SIG-M5 (cell line): ENCODE data around the gene MEMO1.
"Not testable (repeated sequence)": the region's sequence is repeated elsewhere in the genome, so short reads cannot be mapped to it uniquely, and the experiment has no call there.

Experiments used
- DNase-seq: peaks from one replicate; lab custom pipeline; 2025; lab: John Stamatoyannopoulos, UW

Gene MEMO1

DNA sequence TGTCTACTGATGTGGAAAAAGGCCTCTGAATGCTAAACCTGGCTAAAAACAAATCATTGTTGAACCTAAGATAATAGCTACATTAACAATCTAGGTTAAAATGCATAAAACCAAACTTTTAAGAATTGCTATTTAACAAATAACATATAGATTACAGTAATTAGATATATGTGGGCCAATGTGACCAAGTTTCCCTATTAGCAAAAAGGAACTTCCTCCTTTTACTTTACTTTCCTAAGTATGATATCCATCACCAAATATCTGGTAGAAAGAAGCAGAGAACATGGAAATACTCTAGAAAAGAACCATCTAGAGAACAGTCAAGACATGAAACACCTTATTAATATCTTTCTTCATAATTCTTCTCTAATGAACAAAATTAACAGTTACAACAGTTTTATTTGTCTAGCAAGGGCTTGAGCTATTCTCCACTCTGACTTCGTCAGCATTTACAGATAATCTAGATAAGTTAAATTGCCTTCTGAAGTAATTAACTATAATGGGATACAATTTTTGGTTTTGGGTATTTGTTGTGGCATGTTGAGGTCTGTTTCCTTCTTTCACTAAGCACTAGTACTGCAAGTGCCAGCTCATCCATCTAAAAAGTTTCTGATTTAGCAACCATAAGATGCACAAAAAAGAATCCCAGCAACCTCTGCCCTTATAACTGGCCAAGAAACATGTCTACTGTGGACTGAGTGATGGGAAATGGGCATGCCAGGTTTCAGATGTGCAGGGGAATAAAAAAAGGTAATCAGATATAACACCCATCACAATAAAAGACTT lies 53.3 kb downstream of the MEMO1 start:
- no peak for DNase-seq

DNA sequence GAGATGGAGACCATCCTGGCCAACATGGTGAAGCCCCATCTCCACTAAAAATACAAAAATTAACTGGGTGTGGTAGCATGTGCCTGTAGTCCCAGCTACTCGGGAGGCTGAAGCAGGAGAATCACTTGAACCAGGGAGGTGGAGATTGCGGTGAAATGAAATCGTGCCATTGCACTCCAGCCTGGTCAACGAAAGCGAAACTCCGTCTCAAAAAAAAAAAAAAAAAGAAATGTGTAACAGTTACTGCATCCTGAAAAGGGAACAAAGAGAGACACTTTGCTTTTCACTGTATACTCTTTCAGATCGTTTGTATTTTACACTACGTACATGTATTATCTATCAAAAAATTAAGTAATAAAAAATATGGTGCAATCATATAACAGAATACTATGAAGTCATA lies 53.9 kb downstream of the MEMO1 start:
- not testable (repeated sequence) for DNase-seq

DNA sequence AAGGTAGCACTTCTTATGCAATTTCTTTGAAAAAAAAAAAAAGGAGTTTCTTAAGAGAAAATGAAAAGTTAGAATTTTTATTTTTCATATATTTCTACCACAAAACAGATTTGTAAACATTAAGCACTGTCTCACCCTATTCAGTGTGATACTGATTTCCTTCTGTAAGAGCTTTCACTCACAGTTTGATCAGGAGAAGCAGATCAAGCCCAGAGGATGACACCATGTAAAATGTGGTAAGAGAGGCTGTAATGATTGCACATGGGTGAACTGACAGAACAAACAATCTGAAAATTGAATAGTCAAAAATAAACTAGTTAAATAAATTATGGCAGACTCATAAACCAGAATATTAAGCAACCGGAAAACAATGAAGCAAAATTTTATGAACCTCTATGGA lies 54.5 kb downstream of the MEMO1 start:
- no peak for DNase-seq

DNA sequence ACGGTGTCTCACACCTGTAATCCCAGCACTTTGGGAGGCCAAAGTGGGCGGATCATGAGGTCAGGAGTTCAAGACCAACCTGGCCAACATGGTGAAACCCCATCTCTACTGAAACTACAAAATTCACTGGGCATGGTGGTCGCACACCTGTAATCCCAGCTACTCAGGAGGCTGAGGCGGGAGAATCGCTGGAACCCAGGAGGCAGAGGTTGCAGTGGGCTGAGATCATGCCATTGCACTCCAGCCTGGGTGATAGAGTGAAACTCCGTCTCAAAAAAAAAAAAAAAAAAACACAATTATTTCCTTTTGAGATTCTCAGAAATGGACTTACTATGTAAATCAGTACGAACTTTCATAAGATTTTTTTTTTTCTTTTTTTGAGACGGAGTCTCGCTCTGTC lies 57.7 kb downstream of the MEMO1 start:
- not testable (repeated sequence) for DNase-seq

DNA sequence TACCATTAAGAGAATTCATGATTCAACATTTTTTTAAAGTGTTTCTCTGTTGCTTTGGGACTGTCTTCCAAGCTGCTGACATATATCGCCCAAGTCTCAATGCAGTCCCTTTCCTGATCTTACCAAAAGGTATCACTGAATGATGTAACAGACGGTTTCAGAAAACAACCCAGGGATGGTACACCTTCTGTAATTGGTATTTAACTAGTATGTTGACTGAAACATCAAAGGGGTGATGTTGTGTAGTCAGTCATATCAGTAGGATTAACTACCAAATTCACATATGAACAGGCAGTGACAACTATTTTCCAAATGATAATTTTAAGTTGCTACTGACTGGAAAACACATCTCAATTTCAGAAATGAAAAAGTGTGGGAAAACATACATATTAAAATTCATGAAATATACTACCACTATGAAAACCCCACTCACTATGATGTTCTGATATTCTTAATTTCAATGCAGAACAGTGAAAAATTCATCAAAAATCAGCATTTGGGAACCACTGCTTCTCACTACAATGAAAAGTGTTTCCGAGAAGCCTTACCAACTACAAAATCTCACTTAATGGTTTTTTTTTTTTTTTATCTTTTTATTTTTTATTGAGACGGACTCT lies 59.8 kb downstream of the MEMO1 start:
- no peak for DNase-seq

DNA sequence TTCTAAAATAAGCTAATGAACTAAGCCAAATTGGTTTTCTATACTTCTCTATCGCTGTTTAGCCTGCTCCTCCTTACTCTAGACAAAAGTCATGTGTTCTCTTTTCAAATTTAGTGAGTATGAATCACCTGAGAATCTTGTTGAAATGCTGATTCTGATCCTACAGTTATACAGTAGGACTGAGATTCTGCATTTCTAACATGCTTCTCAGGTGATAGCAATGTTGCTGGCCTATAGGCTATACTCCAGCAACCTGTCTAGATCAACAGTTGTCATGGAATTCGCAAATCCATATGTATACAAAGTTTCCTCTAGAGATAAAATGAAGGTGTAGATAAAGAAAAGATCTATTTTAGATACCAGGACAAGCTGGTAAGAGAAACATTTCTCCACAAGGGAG lies 62.9 kb downstream of the MEMO1 start:
- no peak for DNase-seq

DNA sequence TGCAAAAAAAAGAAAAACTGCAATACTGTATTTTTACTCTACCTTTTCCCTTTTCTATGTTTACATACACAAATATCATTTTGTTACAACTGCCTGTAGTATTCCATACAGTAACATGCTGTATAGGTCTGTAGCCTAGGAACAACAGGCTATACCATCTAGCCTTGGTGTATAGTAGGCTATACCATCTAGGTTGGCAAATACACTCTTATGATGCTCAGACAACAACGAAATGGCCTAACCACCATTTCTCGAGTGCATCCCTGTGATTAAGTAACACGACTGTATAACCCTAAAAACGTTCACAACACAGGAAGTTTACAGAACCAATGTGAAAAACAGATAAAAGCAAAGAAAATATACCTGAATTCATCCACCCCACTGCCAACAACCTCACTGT lies 64.0 kb downstream of the MEMO1 start:
- no peak for DNase-seq

DNA sequence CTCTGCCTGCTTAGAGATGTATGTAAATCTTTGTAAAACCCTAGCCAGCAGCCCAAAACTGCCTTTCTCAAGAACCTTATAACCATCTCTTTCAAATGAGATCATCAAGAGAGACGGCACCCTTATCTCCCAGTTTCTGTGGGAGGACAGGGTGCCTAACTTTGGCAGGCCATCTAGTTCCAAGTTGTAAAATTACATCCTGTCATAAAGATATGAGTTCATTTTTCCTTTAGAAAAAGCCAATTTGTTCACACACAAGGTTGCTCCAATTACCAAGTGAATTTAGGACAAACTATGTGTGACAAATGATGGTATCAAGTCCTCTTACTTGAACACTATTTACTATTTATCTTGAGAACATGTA lies 65.3 kb downstream of the MEMO1 start:
- DNase-seq: no peak

DNA sequence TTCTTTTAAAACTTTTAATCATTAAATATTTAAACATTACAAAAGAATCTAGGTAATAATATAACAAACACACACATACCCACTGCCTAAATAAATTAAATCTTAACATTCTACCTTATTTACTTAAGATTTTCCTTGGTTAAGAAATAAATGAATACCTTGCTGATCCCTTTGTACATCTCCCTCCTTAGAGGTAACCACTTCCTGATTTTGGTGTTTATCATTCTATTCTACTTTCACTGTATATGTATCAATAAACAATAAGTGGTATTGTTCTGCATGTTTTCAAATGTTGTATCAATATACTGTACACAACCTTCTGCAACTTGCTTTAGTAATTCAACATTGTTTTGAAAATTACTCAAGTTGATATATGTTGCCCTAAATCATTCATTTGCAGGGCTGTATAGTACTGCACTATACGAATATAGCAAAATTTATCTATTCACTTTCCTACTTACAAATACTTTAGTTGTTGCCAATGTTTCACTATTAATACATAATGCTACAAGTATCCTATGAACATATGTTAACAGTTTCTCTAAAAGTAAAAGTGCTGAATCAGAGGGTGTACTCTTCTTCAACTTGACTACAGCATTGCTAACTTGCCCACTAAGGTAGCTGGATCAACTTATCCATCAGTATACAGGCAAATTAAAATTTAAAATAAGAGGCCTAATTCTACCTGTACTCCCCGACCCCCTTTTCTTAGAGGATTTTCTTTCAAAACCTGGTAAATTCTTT lies 65.8 kb downstream of the MEMO1 start:
- no peak for DNase-seq

DNA sequence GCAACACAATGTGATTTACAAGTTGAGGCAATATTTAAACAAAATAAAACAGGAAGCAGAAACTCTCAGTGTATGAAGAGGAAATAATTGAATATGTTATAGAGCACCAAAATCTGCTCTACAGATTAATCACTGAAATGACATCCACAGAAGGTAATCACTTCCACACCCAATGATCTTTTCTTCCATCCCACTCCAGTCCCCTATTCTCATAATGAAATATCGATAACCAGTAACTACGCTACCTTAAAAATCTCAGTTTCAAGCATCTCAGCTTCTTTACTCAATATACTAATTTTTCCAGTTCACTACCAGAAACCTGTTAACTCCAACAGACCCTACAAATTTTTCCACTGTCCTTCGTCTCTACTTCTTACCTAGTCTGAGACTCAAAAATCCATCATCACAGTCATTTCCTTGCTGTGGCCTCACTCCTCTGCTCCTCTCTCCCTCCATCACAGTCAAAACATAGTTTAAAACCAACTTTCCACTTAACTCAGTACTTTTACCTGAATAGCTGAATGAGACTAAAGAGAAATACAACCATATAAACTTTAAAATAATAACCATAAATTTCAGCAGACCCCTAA lies 67.1 kb downstream of the MEMO1 start:
- no peak for DNase-seq

DNA sequence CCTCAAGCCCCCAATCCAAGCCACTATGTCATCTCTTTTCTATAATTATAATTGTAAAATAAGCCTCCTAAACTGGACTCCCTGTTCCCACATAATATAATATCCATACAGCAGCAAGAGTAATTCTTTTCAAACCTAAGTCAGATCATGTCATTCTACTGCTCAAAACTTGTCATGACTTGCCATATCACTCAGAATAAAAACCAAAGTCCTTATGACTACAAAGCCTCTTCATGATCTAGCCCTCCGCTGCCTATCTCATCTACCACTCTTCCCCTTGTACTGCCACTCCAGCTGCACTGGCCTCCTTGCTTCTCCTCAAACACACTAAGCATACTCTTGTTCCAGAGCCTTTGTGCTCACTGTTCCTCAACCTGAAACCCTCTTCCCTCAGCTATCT lies 69.9 kb downstream of the MEMO1 start:
- DNase-seq: no peak

DNA sequence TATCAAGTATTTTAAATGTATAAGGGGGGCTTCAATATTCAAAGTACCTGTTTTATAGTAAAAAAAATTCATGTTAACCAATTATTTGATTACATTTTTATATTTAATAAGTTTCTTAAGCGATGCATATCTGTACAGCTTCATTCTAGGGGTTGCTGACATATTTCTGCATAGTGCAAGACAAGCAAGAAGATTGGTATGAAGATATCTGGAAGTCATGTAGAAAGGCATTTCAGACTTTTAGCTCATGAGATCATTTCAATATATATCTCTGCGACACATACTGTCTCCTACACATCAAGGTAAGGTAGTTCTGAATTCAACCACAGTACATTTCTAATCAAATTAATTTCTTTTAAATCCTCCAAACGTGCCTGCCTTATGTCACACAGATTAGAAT lies 73.1 kb downstream of the MEMO1 start:
- no peak for DNase-seq

DNA sequence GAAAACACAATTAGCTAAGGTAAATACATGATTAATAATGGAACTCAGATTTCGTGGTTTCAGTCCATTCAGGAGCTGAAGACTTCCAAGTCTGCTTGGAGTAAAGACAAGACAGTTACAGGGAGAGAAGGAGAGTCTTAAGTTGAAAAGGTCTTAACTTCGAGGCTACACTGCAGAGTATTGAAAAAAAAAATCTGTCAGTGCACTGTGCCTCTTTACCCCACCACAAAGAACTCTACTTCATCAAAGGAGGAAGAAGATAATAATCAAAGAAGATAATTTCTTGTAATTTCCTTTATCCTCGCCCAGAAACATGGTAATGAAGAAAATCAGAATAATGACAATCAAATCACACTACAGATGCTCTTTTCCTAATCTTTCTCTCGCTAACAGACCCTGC lies 75.4 kb downstream of the MEMO1 start:
- DNase-seq: no peak

DNA sequence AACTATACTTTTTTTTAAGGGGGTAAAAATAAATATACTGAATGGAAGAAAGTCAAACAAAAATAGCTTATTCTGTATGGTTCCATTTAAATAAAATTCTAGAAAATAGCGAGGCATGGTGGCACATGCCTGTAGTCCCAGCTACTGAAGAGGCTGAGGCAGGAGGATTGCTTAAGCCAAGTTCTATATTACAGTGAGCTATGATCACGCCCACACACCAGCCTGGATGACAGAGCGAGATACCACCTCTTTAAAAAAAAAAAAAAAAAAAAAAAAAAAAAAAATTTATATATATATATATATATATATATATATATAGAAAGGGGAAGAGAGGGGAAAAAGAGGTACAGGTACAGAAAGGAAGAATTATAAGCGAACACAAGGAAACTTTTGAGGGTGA lies 77.7 kb downstream of the MEMO1 start:
- DNase-seq: no peak

DNA sequence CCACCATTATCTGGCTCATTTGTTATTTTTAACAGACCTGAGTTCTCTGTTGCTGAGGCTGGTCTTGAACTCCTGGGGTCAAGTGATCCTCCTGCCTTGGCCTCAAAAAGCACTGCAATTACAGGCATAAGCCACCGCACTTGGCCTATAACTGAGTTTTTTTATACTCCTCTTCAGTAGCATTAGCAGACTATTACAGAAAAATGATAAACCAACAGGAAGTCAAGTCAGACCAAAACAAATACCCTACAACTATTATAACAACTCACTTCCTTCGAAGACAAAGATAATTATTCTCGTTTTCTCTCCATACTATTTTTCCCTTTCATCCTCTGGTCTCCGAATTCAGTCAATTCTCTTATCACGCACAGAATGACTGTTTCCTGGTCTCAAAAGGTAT lies 78.2 kb downstream of the MEMO1 start:
- DNase-seq: no peak

DNA sequence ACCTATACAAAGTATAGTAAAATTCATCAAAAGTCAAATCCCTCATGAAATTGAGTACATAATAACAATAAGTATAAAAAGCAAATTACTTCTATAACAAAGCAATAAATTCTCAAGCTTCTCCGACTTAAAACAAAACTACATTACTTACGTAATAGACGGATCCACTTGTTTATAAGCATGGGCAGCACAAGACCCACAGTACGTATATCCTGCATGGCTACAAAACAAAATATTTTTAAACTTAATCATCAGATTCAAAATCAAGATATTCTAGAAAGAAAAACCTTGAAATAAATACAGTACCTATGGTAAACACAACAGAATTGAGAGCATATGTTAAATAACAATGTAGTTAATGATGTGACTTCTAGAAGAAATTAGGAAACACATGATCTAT lies 78.9 kb downstream of the MEMO1 start:
- no peak for DNase-seq

DNA sequence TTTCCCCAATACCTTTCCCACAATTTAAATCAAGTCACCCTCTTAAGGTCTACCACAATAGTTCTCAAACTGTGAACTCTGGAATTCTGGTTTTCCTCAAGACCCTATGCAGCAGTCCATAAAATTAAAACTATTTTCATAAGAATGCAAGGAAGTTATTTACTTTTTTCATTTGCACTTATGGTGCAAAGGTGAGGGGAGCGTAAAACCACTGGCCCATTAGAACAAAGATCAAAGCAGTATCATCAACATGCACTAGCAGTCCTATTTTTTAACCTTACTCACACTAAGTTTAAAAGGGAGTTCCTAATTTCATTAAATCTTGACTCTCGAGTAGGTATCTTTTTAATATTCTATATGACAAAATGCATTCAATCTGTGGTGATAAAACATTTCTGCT lies 85.3 kb downstream of the MEMO1 start:
- no peak for DNase-seq

DNA sequence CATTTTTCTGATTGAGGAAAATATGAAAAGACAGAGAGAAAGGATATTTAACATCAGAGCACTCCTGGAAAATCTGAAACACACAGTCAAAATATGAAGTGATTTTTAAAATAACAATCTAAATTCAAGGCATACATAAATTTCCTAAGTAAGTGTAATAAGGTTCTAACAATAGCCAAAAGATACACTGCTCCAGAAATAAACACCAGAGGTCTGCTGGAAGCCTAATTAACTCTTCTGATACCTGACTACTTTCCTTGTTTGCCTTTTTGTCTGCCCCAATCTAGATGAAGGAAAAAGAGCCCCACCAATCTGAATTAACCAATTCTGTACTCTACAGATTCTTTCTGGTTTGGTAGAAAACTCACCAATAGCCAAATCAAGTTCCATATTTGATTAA lies 87.1 kb downstream of the MEMO1 start:
- no peak for DNase-seq

DNA sequence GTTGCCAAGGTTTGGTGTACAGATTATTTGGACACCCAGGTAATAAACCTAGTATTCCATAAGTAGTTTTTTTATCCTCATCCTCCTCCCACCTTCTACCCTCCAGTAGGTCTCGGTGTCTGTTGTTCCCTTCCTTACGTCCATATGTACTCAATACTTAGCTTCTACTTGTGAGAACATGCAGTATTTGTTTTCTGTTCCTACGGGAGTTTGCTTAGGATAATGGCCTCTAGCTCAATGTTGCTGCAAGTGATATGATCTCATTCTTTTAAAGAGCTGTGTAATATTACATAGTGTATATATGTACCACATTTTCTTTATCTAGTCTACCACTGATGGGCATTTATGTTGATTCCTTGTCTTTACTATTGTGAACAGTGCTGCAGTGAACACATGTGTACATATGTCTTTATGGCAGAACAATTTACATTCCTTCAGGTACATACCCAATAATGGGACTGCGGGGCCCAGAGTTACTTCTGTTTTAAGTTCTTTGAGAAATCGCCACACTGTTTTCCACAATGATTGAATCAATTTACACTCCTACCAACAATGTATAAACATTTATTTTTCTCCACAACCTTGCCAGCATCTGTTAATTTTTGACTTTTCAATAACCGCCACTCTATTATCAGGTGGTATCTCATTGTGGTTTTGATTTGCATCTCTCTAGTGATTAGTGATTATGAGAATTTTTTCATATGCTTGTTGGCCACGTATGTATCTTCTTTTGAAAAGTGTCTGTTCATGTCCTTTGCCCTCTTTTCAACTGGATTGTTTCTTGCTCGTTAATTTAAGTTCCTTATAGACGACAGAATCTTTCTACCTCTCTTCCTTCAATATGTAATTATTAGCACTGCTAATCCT lies 88.0 kb downstream of the MEMO1 start:
- DNase-seq: no peak

DNA sequence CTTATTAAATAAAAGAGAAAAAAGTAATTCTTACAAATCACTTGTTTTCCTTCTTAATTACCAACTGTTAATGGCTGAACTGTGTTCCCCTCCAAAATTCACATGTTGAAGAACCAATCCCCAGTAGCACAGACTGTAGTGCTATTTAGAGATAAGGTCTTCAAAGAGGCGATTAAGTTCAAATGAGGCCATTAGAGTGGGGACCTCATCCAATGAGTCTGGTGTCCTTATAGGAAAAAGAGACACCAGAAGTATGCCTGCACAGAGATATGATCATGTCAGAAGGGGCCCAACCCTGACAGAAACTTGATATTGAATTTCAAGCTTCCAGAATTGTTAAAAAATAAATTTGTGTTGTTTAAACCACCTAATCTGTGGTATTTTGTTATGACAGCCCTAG lies 89.8 kb downstream of the MEMO1 start:
- DNase-seq: no peak

DNA sequence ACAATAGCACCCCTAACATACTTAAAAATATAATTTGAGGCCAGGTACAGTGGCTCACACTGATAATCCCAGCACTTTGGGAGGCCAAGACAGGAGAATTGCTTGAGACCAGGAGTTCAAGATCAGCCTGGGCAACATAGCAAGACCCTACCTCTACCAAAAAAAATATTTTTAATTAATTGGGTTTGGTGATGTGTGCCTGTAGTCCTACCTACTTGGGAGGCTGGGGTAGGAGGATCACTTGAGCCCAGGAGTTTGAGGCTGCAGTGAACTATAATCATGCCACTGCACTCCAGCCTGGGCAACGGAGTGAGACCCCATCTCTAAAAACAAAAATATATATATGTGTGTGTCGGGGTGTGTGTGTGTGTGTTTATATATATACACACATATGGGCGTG lies 91.3 kb downstream of the MEMO1 start:
- DNase-seq: no peak

DNA sequence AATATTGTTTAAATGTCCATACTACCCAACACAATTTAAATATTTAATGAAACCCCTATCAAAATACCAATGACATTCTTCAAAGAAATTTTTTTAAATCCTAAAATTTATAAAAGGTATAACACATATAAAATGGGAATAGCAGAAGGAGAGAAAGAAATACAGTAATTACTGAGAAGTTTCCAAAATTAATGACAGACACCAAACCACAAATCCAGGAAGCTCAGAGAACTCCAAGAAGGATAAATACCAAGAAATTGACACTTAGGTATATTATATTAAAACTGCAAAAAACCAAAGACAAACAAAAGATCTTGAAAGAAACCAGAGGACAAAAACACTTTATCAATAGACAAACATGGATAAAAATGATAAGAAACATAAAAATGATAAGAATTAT lies 101.1 kb downstream of the MEMO1 start:
- no peak for DNase-seq
